ENCODE data around the gene MACROD2. TPM values are rescaled to one million over a fixed set of nuclear protein-coding genes. Genes with fewer than 3 reads are reported as not detected.

Gene MACROD2
- total RNA-seq, 1 donor from 2014 or later: 78.2 TPM

DNA sequence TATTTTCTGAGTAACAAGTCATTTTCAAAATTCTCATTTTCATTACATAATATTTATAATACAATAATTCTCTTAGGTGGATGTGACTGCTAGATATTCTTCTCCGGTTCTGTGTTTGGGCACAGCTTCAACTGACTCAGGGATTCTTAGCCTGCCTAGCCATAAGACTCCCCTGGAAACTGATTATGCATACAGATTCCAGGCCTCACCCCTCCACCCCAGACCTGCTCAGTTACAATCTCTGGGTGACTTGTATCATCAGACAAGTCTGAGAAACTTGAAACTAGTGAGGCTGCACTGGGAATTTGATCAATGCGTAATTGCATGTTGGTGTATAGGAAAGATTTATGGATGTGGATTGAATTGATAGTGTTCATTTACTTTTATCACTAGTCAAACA, 316.7 kb downstream of the MACROD2 start:
- no peaks in the 10 kb centered on the region for H3K27me3 ChIP-seq
- intact Hi-C loops (cut with DNase I): no loop called here
- H3K27ac ChIP-seq: no peak overlapping the region
- H3K9me3 ChIP-seq: no peaks in the 10 kb centered on the region
- DNase-seq: no peak
- TF ChIP-seq, protein P1, sequence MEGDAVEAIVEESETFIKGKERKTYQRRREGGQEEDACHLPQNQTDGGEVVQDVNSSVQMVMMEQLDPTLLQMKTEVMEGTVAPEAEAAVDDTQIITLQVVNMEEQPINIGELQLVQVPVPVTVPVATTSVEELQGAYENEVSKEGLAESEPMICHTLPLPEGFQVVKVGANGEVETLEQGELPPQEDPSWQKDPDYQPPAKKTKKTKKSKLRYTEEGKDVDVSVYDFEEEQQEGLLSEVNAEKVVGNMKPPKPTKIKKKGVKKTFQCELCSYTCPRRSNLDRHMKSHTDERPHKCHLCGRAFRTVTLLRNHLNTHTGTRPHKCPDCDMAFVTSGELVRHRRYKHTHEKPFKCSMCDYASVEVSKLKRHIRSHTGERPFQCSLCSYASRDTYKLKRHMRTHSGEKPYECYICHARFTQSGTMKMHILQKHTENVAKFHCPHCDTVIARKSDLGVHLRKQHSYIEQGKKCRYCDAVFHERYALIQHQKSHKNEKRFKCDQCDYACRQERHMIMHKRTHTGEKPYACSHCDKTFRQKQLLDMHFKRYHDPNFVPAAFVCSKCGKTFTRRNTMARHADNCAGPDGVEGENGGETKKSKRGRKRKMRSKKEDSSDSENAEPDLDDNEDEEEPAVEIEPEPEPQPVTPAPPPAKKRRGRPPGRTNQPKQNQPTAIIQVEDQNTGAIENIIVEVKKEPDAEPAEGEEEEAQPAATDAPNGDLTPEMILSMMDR (IDR thresholded peaks at IDR 0.05): no peak
- H3K36me3 ChIP-seq: no peaks in the 10 kb centered on the region
- no peak overlapping the region for H3K4me3 ChIP-seq
- H3K4me1 ChIP-seq: no peaks in the 10 kb centered on the region
- ATAC-seq: no peak

DNA sequence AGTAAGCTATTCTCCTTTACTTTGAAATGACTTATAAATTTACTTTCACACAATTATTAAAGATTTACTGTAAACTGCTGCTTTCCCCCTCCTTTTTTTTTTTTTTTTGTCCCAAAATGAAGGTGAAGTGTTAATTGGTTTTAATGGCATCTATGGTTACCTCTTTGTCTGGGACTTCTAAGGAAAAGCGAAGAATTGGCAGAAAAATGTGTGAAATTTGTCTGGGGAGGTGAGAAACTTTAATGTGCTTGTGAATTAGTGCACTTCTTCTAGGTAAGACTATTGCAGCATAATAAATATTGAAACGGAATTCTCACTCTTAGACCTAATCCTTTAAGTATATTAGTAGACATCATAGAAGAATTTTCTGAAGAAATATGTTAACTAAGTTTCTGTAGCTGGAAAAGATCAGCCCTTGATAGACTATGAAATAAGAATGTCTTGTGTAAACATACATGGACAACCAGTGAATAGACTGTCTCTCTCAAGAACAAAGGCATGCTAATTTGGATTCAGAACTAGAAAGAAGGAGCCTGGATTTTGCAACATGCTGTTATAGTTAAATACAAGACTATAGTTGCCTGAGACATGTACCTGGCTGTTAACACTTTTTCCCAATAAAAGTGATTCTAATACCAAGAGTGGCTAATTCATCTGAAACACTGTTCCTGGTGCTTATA, 318.2 kb downstream of the MACROD2 start:
- Histone ChIP-seq H3K4me3 (no peak overlapping the region), H3K9me3 (no peaks in the 10 kb centered on the region), H3K27ac (no peak overlapping the region), H3K36me3 (no peaks in the 10 kb centered on the region), H3K27me3 (no peaks in the 10 kb centered on the region), H3K4me1 (no peaks in the 10 kb centered on the region)
- TF ChIP-seq, protein P1 (IDR thresholded peaks at IDR 0.05): no peak
- intact Hi-C loops (cut with DNase I): no loop called here
- ATAC-seq: no peak
- no peak for DNase-seq

GRCh38 chr20:14319704-14320103, 324.4 kb downstream of the MACROD2 start:
- no peak for DNase-seq
- Histone ChIP-seq H3K4me3 (no peak overlapping the region), H3K9me3 (no peaks in the 10 kb centered on the region), H3K27me3 (no peaks in the 10 kb centered on the region), H3K27ac (no peak overlapping the region), H3K36me3 (no peaks in the 10 kb centered on the region), H3K4me1 (no peaks in the 10 kb centered on the region)
- TF ChIP-seq, protein P1 (IDR thresholded peaks at IDR 0.05): no peak
- no peak for ATAC-seq
- intact Hi-C loops (cut with DNase I): no loop called here

DNA sequence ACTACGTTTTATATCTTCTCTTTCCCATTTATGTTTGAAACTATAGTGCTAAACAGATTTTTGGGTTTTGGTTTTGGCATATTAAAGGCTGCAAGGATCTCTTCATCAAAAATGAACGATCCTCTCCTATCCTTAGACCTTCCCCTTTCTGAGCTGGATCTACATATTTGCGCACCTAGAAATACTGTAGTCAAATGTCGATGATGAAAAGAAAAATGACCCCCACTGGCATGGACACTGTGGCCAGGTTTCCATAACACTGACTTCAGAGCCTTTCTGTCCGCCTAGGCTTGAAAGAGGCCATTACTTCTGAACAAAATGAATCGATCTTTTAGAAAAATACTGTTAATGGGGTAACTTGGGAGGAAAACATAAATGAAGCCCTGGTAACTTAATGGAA, 336.3 kb downstream of the MACROD2 start:
- intact Hi-C loops (cut with DNase I): no loop called here
- ATAC-seq (no peak), DNase-seq (no peak)
- Histone ChIP-seq H3K27me3 (no peaks in the 10 kb centered on the region), H3K9me3 (no peaks in the 10 kb centered on the region), H3K4me3 (peak overlapping the region; percentile 6), H3K27ac (no peak overlapping the region), H3K4me1 (no peaks in the 10 kb centered on the region), H3K36me3 (peaks cover 8% of the 10 kb centered on the region)
- TF ChIP-seq, protein P1 (IDR thresholded peaks at IDR 0.05): no peak

GRCh38 chr20:14332866-14333265, 337.6 kb downstream of the MACROD2 start:
- TF ChIP-seq, protein P1 (IDR thresholded peaks at IDR 0.05): no peak
- intact Hi-C loops (cut with DNase I): no loop called here
- Histone ChIP-seq H3K27ac (peak overlapping the region; percentile 11), H3K36me3 (no peaks in the 10 kb centered on the region), H3K27me3 (no peaks in the 10 kb centered on the region), H3K4me1 (no peaks in the 10 kb centered on the region), H3K9me3 (no peaks in the 10 kb centered on the region), H3K4me3 (peak overlapping the region; percentile 48)
- no peak for DNase-seq
- no peak for ATAC-seq

DNA sequence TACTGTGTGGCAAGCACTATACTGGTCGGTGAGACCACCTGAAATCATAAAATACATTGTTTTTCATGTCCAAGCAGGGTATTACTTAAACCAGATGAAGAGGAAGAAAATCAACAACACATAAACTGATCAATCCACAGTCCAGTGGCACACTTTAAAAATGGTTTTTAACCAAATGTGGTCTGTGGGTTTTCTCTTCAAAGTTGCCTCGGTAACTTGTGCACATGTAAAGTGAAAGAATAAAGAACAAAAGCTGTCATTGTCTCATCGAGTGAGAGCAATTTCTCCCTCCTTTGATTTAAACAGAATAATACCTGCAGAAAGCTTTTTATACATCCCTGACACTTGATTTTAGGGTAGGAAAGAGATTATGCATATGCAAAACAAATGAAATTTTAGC, 338.4 kb downstream of the MACROD2 start:
- intact Hi-C loops (cut with DNase I): no loop called here
- TF ChIP-seq, protein P1 (IDR thresholded peaks at IDR 0.05): no peak
- H3K4me3 ChIP-seq: peak overlapping the region; percentile 48
- no peaks in the 10 kb centered on the region for H3K36me3 ChIP-seq
- no peaks in the 10 kb centered on the region for H3K4me1 ChIP-seq
- no peaks in the 10 kb centered on the region for H3K27me3 ChIP-seq
- H3K9me3 ChIP-seq: no peaks in the 10 kb centered on the region
- no peak overlapping the region for H3K27ac ChIP-seq
- no peak for DNase-seq
- ATAC-seq: no peak

All from upper lobe of right lung (tissue), 1 donor.